Endometrium (tissue), 2 donors: ENCODE measurements around the gene ART3.

ENCODE experiments used
- FAIRE-seq: peaks from 2 replicates; lab custom pipeline; 2012; peaks lifted over from hg19 to GRCh38; lab: Jason Lieb, UNC
- donor health status: control.
- donor health status: control.

The ART3 gene

DNA sequence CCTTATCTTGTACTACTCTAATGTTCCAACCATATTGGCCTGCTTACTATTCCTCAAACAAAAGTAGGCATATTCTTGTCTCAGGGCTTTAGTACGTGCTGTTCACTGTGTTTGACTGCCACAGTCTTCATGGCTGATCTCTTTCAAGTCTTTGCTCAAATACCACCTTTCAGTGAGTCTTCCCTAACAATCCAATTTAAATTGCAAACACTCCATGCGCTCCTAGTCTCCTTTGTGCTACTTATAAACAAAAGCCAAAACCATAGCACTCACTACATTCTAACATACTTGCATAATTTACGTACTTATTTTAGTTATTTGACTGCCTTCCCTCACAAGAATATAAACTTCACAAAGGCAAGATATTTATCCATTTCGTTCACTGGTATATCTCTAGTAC is 1.7 kb upstream of the ART3 start:
- FAIRE-seq = no peak

GRCh38 chr4:76074993-76075600 is 588 bp downstream of the ART3 start:
- no peak for FAIRE-seq

GRCh38 chr4:76078033-76078613 is 3.6 kb downstream of the ART3 start:
- FAIRE-seq = no peak

DNA sequence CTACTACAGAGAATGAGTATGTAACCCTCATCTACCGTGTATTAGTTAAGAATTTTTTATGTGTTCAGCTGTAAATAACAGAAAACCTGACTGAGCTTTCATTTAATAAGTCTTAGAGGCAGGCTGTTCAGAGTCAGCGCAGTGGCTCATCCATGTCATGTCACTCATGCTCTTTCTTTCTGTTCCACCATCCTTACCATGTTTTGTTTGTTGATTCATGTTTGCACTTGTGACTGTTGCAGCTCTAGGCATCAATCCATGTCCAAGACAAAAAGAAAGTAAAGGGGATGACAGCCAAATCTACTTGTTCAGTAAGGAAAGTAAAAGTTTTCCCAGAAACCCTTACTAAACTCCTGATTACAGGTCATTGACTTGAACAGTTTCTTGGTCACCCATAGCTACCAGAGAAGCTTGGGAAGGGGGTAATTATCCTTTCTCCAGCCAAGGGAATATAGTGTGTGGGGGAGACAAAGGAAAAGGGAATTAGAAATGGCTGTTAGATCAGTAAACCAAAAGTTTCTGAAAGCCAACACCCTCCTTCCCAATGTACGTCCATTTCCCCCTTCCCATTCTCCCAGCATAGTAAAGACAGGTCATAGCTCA is 9.0 kb downstream of the ART3 start:
- no peak for FAIRE-seq

- no peak for FAIRE-seq
Observed at GRCh38 chr4:76084542-76084941, 10.0 kb downstream of the ART3 start.

- peak; percentile 8 for FAIRE-seq
Observed at GRCh38 chr4:76087007-76087769, 12.7 kb downstream of the ART3 start.

DNA sequence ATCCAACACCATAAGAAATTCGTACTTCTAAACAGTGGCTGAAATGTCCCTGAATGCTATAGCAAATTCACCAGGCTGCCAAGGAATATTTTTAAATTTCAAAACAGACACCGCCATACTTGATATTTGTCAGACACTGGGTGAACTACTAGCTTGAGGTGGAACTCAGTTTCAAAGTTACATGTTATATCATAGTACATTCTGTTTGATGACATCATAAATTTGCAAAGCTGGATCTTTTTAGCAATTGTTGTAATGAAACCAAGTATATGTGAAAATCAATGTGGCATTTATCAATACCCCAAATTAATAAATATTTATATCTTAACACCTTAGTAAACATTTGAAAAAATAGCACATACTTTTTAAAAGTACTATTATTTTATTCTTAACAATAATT is 14.2 kb downstream of the ART3 start:
- FAIRE-seq = no peak

GRCh38 chr4:76090241-76090691 is 15.8 kb downstream of the ART3 start:
- FAIRE-seq = no peak

DNA sequence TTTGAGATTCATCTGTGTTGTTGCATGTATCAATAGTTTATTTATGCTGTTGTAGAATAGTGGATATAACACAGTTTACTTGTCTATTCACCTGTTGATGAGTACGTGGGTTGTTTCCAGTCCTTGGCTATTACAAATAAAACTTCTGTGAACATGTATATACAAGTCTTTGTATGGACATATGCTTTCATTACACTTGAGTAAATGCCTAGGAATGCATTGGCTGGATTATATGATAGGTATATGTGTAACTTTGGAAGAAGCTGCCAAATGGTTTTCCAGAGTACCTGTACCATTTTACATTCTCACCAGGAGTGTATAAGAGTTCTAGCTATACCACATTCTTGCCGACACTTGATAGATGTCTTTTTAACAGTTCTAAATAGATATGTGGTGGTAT is 16.5 kb downstream of the ART3 start:
- no peak for FAIRE-seq

GRCh38 chr4:76095568-76095967 is 21.1 kb downstream of the ART3 start:
- no peak for FAIRE-seq

DNA sequence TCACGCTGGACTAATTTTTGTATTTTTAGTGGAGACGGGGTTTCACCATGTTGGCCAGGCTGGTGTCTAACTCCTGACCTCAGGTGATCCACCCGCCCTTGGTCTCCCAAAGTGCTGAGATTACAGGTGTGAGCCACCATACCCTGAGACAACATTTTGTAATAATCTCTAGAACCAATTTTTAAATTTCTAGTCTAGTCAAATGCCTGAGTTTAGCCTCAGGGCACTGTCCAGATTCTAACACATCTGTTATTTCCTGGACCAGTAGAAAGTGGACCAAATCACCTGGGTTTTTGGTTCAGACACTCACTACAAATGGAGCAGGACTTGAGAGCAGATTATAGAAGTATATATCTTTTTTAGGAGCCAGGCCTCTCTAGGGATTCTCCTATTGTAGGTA is 21.6 kb downstream of the ART3 start:
- FAIRE-seq = no peak

- FAIRE-seq = no peak
Observed at GRCh38 chr4:76105652-76106051, 31.1 kb downstream of the ART3 start.

DNA sequence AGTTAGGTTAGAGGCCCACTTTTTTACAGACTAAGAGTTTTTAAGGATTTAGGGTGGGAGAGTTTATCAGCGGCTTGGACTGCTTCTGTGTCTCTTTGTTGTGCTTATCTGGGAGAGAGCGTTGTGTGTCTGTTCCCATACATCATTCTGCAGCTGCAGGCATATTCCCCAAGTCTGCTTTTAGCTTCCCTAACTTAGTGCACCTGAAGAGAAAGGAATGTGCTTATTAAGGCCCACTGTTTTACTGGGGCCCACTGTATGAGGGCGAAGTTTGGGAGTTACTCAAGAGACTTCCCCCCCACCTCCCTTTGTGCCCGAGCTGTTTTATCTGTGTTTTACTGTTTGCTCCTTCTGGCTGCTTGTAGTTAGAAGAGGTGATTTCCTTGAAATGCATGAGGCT is 31.9 kb downstream of the ART3 start:
- no peak for FAIRE-seq

DNA sequence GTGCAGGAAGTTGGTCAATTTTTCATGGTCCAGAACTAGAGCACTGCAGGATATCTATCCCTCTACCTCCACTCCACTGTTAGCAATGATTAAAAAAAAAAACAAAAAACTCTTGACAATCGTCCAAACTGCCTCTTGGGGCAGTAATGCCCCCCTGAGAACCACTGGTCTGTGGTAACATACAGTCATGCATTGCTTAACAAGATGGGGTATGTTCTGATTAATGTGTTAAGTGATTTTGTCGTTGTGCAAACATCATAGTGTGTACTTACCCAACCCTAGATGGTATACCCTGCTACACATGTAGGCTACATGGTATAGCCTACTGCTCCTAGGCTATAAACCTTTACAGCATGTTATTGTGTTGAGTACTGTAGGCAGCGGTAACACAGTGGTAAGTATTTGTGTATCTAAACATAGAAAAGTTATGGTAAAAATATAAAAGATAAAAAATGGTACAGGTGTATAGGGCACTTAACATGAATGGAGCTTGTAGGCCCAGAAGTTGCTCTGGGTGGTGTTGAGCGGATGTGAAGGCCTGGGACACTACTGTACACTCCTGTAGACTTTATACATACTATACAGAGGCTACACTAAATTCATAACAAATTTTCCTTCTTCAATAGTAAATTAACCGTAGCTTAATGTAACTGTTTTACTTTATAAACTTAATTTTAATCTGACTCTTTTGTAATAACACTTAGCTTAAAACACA is 34.1 kb downstream of the ART3 start:
- no peak for FAIRE-seq

DNA sequence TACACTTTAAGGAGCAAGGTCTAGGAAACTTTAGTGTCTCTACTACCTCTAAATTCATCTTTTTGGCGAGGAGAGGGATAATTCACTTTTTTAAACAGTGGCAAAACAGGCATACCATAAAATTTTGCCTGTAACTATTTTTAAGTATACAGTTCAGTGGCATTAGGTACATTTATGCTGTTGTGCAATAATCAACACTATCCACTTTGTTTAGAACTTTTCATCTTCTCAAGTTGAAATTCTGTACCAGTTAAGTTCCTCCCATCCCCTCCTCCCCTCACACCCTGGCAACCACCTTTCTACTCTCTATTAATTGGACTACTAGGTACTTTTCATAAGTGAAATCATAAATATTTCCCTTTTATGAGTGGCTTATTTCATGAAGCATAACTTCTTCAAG is 42.3 kb downstream of the ART3 start:
- no peak for FAIRE-seq

DNA sequence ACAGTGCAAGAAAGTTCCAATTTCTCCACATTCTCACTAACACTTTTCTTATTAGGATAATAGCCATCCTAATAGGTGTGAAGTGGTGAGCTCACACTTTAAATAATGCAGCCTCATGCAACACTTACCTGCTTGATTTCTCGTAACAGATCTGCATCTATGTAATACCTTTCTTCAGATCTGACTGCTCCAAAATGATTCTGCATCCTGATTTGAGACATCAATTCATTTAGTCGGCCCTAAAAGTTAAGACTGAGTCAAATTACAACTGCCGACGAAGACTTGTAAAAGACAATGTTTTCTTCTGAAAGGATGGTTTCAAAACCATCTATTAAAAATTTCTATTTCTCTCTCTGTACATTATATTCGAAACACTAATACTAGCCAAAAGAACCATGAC is 43.0 kb downstream of the ART3 start:
- no peak for FAIRE-seq

DNA sequence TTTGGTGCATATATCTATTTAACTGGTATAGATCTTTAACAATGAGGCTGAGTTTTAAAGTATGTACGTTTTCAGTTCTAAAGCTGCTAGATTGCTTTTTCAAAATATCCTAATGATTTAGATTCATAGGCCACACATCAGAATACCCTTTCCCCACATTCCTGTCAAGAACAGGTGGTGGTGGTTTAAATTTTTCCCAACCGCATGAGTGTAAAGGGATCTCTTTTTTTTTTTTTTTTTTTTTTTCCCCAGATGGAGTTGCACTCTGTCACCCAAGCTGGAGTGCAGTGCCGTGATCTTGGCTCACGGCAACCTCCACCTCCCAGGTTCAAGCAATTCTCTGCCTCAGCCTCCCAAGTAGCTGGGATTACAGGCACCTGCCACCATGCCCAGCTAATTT is 45.7 kb downstream of the ART3 start:
- FAIRE-seq = no peak

- no peak for FAIRE-seq
Observed at GRCh38 chr4:76125816-76126215, 51.3 kb downstream of the ART3 start.

GRCh38 chr4:76127754-76128153 is 53.2 kb downstream of the ART3 start:
- FAIRE-seq = no peak

GRCh38 chr4:76141241-76141640 is 66.7 kb downstream of the ART3 start:
- FAIRE-seq = no peak

DNA sequence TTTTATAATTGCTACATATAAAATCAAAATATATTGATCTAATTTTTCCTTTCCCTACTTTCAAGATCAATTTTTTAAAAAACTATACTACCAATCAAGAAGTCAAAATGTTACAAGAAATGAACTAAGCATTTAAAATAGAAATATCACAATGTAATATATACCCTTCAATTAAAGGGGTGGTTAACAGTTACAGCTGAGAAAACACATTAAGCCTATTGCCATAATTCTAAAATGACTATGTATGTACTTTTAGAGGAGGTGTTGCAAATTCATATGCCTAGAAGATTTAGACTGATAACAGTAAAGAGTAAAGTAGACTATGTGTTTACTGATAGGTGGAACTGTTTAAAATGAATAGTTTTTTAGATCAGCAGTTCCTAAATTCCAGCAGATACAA is 70.0 kb downstream of the ART3 start:
- peak; percentile 80 for FAIRE-seq

GRCh38 chr4:76147454-76148141 is 73.1 kb downstream of the ART3 start:
- FAIRE-seq = no peak
